Measurements from ENCODE around the gene DNA2. TPM values are rescaled to one million over a fixed set of nuclear protein-coding genes. Genes with fewer than 3 reads are reported as not detected.

Gene DNA2
- total RNA-seq, 2 experiments from 2014 or later, result 3.7 to 5.7 TPM

DNA sequence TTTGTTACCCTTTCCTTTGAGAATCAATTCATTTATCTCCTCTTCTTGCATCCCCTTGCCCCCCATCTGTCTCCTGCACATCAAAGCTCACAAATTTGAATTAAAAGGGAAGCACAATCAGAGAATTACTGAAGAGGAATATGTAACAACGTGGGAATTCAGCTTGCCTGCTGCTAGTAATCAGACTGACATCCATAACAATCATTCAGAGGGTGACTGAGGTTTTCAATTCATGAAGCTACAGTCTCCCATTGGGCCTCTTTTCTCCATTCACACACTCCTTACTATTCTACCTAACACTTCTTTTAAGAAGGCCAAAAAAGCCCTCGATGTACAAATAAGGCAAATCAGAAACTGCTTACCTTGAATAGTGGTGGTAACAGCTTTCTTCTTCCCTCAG lies 24.3 kb upstream of the DNA2 start:
- Mint-ChIP-seq H3K27me3 (no peaks in the 10 kb centered on the region), H3K27ac (no peak overlapping the region), H3K36me3 (ENCODE audit: low read depth) (peaks cover 61% of the 10 kb centered on the region), H3K9me3 (no peaks in the 10 kb centered on the region), H3K4me3 (no peak overlapping the region), H3K4me1 (ENCODE audit: low read depth) (no peaks in the 10 kb centered on the region)
- no peaks in the 10 kb centered on the region for H3K27me3 ChIP-seq (ENCODE audit: control insufficient read depth in 1 of 2, insufficient read depth in 2 of 2, low read length in 2 of 2)
- ChIA-PET CTCF (no interaction called here), POLR2A (no interaction called here)
- peaks cover 42% of the 10 kb centered on the region for H3K36me3 ChIP-seq (ENCODE audit: insufficient read depth, low read length)
- H3K4me1 ChIP-seq (ENCODE audit: insufficient read depth, low read length), result no peaks in the 10 kb centered on the region
- TF ChIP-seq, protein P1, sequence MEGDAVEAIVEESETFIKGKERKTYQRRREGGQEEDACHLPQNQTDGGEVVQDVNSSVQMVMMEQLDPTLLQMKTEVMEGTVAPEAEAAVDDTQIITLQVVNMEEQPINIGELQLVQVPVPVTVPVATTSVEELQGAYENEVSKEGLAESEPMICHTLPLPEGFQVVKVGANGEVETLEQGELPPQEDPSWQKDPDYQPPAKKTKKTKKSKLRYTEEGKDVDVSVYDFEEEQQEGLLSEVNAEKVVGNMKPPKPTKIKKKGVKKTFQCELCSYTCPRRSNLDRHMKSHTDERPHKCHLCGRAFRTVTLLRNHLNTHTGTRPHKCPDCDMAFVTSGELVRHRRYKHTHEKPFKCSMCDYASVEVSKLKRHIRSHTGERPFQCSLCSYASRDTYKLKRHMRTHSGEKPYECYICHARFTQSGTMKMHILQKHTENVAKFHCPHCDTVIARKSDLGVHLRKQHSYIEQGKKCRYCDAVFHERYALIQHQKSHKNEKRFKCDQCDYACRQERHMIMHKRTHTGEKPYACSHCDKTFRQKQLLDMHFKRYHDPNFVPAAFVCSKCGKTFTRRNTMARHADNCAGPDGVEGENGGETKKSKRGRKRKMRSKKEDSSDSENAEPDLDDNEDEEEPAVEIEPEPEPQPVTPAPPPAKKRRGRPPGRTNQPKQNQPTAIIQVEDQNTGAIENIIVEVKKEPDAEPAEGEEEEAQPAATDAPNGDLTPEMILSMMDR (IDR thresholded peaks at IDR 0.05), result no peak
- ATAC-seq (ENCODE audit: poor library complexity), result no peak
- intact Hi-C loops (cut with DNase I, micrococcal nuclease), result no loop called here
- no peaks in the 10 kb centered on the region for H3K9me3 ChIP-seq (ENCODE audit: control insufficient read depth in 1 of 2, insufficient read depth in 1 of 2, low read length in 2 of 2)
- no peak for DNase-seq
- H3K4me3 ChIP-seq (ENCODE audit: low read length), result no peak overlapping the region
- no peak overlapping the region for H3K27ac ChIP-seq (ENCODE audit: low read depth in 1 of 2, low read length in 2 of 2)

DNA sequence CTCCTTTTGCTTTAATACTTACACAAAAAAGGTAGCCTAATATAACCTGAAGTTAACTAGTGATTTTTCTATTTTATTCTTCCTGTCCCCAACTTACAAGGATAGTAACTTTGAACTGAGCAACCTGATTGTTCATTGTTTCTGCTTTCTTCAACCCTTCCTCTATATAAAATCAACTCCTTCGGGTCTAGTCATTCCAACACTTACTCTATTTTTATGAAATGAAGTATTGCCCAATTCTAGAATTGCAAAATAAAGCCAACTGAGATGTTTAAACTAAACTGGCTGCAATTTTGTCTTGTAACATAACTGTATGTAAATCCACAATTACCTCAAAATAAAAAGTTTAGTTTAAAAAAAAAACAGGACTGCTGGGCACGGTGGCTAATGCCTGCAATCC lies 20.3 kb upstream of the DNA2 start:
- Histone ChIP-seq H3K9me3 (ENCODE audit: control insufficient read depth in 1 of 2, insufficient read depth in 1 of 2, low read length in 2 of 2) (no peaks in the 10 kb centered on the region), H3K4me1 (ENCODE audit: insufficient read depth, low read length) (no peaks in the 10 kb centered on the region), H3K4me3 (ENCODE audit: low read length) (no peak overlapping the region), H3K36me3 (ENCODE audit: insufficient read depth, low read length) (peaks cover 31% of the 10 kb centered on the region), H3K27me3 (ENCODE audit: control insufficient read depth in 1 of 2, insufficient read depth in 2 of 2, low read length in 2 of 2) (no peaks in the 10 kb centered on the region), H3K27ac (ENCODE audit: low read depth in 1 of 2, low read length in 2 of 2) (no peak overlapping the region)
- Mint-ChIP-seq H3K4me1 (ENCODE audit: low read depth) (no peaks in the 10 kb centered on the region), H3K27ac (no peak overlapping the region), H3K36me3 (ENCODE audit: low read depth) (peaks cover 69% of the 10 kb centered on the region), H3K4me3 (no peak overlapping the region), H3K27me3 (no peaks in the 10 kb centered on the region), H3K9me3 (no peaks in the 10 kb centered on the region)
- intact Hi-C loops (cut with DNase I, micrococcal nuclease), result no loop called here
- TF ChIP-seq, protein P1 (IDR thresholded peaks at IDR 0.05), result no peak
- no peak for DNase-seq
- ChIA-PET POLR2A (no interaction called here), CTCF (no interaction called here)
- no peak for ATAC-seq (ENCODE audit: poor library complexity)

DNA sequence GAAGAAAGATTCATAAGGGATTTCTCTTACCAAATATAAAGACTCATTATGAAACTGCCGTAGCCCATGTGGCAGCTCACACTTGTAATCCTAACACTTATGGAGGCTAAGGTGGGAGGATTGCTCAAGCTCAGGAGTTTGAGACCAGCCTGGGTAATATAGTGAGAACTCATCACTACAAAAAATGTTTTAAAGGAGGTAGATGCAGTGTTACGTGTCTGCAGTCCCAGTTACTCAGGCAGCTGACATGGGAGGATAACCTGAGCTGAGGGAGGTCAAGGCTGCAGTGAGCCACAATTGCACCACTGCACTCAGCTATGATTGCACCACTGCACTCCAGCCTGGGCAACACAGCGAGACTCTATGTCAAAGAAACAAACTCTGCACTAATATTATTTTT lies 18.1 kb upstream of the DNA2 start:
- Mint-ChIP-seq H3K27me3 (no peaks in the 10 kb centered on the region), H3K4me3 (no peak overlapping the region), H3K36me3 (ENCODE audit: low read depth) (peaks cover 74% of the 10 kb centered on the region), H3K4me1 (ENCODE audit: low read depth) (no peaks in the 10 kb centered on the region), H3K9me3 (no peaks in the 10 kb centered on the region), H3K27ac (no peak overlapping the region)
- no peak for ATAC-seq (ENCODE audit: poor library complexity)
- Histone ChIP-seq H3K27ac (ENCODE audit: low read depth in 1 of 2, low read length in 2 of 2) (no peak overlapping the region), H3K36me3 (ENCODE audit: insufficient read depth, low read length) (peaks cover 41% of the 10 kb centered on the region), H3K9me3 (ENCODE audit: control insufficient read depth in 1 of 2, insufficient read depth in 1 of 2, low read length in 2 of 2) (no peaks in the 10 kb centered on the region), H3K27me3 (ENCODE audit: control insufficient read depth in 1 of 2, insufficient read depth in 2 of 2, low read length in 2 of 2) (no peaks in the 10 kb centered on the region), H3K4me3 (ENCODE audit: low read length) (no peak overlapping the region), H3K4me1 (ENCODE audit: insufficient read depth, low read length) (no peaks in the 10 kb centered on the region)
- intact Hi-C loops (cut with DNase I, micrococcal nuclease), result no loop called here
- TF ChIP-seq, protein P1 (IDR thresholded peaks at IDR 0.05), result no peak
- CTCF ChIA-PET, result no interaction called here
- POLR2A ChIA-PET, result no interaction called here
- DNase-seq, result no peak
